GM19238 (cell line): ENCODE results near the gene AUTS2.
"Not testable (repeated sequence)": the region's sequence is repeated elsewhere in the genome, so short reads cannot be mapped to it uniquely, and the experiment has no call there.

Experiments
- DNase-seq: peaks from one replicate; pipeline ENCODE4 v3.0.0; 2011; ENCODE audit warnings: low spot score; ENCODE audit not compliant: insufficient read length

The AUTS2 gene

DNA sequence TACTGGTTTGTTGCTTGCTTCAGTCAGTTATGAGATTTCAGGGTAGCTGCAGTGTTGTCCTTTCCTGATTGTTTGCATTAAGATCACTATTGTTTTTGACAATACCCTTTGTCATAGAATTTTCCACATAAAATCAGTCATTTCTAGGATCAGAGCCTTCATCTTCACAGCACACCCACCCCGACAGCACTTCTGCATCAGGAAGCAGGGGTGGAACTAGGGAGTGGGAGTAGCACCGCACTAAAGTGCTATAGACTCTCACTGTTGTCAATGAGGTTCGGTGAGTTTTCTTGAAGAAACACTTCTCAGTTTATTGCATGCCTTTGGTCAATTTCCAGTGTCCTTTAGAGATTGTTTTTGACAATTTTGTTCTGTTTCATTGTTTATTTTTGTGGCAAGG lies 632.5 kb downstream of the AUTS2 start:
- no peak for DNase-seq

GRCh38 chr7:70233776-70234175 lies 635.5 kb downstream of the AUTS2 start:
- no peak for DNase-seq

DNA sequence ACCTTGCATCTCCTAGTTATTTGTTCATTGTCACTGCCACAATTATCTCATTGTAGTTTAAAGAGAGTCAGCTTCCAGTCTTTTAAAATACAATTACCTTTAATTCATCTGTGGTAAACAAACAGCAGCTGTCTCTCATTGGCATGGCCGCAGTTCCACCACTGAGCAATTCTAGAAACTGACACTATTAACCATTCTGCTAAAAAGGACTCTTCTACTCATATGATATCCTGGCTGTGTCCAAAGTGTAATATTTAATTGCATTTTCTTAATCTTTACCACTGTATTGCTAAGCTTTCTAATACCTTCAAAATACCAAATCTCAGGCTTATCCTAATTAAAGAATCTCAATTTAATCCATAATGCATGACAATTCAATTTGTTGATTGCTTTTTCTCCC lies 639.0 kb downstream of the AUTS2 start:
- no peak for DNase-seq

DNA sequence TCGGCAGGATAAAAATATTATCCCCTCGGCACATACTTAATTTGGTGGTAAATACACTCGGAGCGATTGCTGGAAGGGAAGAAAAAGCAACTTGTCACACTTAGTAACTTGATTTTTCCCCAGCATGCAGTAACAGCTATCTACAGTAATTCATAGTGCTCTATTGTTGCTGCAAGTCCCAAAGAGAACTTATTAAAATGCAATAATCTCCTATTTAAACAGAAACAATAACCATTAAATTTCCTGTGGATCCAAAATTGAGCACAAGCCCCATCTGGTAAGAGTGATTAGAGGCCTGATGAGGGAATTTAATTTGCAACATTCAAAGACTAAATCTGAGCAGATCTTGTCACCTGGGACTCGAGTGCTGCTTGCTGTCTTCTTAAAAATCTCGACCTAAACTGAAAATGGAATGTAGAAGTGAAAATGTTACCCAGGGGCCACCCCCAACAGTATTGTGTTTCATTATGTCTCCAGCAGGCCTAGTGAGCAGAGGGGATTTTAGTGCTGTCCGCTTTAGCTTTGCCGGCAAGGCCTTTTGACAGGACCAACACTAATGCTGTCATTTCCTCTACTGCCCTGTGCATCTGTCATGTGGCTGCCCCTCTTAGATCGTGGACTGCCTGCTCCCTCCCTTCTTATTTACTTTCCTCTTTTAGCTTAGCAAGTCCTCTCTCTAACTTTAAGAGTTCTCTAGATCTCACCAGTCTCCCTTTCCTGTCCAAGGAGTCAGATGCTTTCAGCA lies 639.7 kb downstream of the AUTS2 start:
- peak; percentile 17 for DNase-seq

DNA sequence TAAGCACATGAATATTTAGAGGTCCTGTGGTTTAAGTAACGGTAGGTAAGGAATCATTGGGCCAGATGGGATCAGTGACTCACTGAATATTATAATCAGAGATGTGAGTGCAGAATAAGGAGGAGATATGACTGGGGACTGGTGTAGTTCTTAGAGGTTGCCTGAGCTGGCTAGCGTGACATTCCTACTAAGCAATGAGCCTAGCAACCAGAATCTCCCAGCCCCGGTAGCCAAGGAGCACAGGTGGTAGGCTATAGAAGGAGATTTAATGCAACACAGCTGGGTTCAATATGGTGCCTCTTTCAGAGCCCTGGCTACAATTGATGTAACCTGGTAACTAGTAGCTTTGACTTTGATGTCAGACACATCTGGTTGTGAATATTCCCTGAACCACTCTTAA lies 641.6 kb downstream of the AUTS2 start:
- no peak for DNase-seq

- no peak for DNase-seq
These were observed 642.6 kb downstream of the AUTS2 start for GRCh38 chr7:70240873-70241272.

DNA sequence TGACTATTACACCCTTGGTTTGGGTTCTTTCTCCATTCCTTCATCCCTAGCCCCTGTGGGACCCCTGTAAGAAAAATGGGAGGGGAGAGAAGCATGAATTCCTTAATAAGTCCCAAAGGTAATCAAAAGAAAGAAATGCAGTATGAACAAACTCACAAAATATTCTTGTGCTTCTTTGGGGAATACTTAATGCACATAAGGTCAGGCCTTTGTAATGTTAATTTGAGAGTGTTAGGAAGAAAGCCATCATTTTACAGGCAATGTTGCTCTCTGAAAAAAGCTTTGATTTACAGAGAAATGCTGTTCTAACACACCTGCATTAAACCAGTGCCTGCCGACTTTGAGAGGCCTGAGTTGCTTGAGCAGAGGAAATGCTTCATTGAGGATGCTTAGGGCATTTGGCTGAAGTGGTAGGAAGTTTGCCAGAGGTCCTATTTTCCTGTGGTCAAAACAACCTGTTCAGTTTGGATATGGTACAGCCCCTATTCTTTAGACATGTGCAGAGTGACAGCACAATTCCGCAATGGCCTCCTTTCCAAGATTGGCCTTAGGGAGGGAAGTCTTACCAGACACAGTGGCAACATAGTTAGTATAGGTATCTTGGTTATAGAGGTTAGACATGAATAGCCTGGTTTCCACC lies 643.4 kb downstream of the AUTS2 start:
- no peak for DNase-seq

DNA sequence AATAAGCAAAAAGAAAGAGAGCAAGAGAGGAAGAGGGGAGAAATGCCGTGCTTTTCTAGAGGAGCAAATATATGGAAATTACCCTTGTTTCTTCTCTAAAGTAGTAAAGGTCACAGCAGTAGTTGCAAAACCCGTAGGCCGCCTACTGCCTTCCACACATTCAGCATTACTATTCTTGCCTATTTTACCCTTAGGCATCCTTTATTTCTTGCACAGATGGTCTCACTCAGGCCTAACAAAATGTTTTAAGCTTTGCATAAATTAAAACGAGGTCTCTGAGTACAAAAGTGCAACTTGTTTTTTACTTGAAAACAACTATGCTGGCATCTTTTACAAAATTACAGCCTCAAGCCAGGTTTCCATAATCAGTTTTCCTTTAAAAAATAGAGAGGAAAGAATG lies 644.6 kb downstream of the AUTS2 start:
- no peak for DNase-seq

DNA sequence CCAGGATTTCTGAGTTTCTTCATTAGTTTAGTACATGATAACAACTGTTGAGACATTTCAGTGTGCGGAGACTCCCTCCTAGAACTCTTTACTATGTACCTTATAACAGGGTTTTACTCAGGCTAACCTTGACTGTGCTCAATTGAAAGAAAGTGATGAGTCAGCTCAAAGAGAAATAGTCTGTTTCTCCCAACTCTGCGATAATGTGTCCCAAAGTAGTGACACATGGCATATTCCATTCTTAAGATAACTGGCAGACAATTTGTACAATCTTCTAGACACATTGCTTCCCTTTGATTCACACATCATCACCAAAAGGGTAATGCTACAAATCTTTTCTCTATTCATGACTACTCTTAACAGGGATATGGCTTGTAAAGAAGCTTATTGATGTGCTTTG lies 645.2 kb downstream of the AUTS2 start:
- DNase-seq = no peak

- DNase-seq = no peak
These were observed 659.6 kb downstream of the AUTS2 start for GRCh38 chr7:70257921-70258320.

DNA sequence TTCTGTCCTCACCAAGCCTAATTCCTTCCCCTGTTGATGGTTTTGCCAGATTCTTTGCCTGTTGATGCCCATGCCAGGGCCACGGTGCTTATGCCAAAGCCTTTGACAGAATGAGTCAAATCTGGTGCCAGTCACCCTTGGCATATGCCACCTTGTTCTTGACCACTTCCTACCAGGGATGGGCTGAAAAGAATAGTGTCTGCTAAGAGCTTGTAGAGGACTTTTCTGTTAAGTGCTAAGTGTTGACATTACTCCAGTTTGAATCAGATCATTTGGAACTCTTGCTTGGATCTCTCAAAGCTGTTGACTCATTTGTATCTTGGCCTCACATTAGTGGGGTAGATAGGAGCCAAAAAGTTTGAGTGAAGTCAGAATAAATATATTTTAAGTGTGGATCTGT lies 661.2 kb downstream of the AUTS2 start:
- DNase-seq = no peak

DNA sequence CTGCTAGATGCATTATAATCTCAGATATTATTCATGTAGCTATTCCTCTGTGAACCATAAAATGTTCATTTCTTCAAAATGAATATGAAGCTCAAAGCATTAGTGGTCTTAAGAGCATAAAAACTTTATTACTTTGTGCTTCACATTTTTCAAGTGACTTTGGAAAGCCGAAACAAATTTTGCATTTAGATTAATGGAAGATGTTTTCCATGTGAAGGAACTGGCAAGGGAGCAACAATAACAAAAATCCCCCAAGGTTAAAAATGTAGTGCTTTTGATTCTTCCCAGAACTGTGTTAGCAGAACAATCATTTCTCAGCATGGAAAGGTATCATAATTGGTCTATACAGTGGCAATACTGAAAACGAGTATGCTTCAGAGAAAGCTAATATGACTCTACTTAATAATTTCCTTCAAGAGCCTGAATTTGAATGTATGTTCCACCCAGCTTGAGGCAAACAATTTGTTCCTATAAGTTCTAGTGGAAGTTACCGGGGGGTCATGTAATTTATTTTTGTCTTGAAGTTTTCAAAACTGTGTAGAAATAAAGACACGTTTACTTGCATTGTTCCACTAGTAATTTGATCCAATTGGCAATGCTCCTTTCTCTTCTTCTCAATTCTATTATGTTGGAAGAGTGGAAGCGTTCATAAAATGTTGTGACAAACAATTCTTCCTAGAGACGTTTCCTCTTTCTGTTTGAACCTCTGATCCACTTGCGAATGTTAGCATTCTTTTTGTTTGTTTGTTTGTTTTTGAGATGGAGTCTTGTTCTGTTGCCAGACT lies 665.4 kb downstream of the AUTS2 start:
- no peak for DNase-seq

- DNase-seq = no peak
These were observed 667.9 kb downstream of the AUTS2 start for GRCh38 chr7:70266186-70266585.

- no peak for DNase-seq
These were observed 669.3 kb downstream of the AUTS2 start for GRCh38 chr7:70267381-70268120.

DNA sequence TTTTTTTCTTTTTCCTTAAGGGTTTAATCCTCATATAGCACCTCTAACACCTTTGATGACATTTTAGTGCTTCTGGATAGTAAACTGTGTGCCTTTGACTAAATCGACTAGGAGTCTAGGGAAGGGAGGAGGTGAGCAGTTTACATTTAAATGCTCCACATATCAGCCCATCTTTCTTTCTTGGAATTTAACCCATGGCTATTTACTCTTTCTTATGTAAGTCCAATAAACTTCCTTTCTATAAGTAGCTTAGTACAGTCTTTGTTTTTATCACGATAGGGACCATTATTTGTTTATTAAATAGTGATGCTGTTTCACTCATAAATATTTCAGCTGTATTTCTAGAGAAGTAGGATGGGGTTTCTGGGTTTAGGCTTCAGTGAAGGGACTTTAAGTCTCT lies 669.9 kb downstream of the AUTS2 start:
- DNase-seq = no peak

DNA sequence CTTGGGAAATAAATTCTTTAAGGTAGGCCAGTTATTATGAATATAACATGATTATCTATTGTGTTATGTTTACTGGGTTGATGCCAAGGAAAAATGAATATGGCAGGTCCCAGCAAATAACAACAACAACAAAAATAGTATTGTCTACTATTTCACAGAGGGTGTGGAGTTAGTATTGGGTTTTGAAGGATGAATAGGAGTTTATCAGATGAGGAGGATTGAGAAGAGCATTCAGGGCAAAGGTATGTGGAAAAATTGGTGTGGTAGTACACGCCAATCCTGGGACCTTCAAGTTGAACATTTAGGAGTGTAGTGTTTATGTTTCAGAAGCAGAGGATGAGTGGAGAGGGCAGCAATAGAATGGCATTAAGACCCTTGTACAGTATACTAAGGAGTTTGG lies 671.9 kb downstream of the AUTS2 start:
- no peak for DNase-seq

DNA sequence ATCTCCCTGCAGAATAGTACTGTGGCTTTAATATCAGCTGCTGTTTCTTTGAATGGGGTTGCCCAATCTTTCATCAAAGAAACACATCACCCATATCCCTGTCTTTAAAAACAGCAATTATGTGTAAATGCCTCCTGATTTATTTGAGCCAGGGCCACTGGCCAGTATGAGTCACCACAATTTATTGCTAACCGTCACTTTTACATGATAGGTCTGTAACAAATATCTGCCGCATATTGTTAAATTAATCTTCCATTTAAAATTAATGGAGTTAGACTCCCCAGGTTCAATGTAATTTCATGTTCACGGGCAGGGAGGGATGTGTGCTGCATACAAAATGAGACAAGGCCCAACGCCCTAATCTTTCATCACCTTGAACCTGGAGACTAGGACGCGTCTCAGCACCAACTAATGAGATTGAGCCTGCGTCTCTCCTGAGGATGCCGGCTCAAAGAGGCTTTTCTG lies 673.4 kb downstream of the AUTS2 start:
- DNase-seq = no peak

DNA sequence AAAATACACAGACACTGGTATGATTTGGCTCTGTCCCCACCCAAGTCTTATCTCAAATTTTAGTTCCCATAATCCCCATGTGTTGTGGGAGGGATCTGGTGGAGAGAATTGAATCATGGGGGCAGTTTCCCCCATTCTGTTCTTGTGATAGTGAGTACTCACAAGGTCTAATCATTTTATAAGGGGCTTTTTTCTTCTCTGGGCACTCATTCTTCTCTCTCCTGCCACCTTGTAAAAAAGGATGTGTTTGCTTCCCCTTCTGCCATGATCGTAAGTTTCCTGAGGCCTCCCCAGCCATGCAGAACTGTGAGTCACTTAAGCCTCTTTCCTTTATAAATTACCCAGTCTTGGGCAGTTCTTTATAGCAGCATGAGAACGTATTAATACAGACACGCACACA lies 677.3 kb downstream of the AUTS2 start:
- not testable (repeated sequence) for DNase-seq

GRCh38 chr7:70285187-70285586 lies 686.9 kb downstream of the AUTS2 start:
- DNase-seq = no peak

GRCh38 chr7:70285854-70286253 lies 687.6 kb downstream of the AUTS2 start:
- no peak for DNase-seq

DNA sequence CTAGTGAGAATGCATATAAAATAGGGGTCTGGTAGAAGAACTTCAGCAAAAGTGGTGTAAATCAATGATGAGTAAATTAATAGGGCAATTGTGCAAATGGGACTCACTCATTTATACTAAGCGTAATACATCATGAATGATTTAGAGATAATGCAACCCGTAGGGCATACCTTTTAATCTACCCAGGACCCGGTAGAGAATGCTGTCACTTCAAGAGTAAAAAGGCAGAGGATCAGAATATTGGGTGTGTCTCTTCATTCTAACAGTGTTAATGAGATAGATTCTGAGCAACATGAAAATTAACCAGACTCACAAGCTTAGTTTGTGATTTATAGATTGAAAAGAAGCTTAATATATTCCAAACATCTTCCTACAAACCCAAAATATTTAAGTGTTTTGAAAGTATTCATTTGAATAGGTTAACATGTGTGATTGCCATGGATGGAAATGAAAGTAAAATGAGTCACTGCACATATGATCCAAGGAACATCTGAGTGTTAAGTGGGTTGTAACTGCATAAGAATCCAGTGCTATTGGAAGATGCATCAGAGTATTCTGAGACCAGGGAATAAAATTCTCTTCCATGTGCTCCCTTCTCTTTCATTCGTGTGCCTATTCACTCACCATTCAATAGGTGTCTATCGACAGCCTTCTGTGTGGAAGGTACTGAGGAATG lies 690.6 kb downstream of the AUTS2 start:
- no peak for DNase-seq
